ENCODE results near the gene ADD1.

The ADD1 gene

DNA sequence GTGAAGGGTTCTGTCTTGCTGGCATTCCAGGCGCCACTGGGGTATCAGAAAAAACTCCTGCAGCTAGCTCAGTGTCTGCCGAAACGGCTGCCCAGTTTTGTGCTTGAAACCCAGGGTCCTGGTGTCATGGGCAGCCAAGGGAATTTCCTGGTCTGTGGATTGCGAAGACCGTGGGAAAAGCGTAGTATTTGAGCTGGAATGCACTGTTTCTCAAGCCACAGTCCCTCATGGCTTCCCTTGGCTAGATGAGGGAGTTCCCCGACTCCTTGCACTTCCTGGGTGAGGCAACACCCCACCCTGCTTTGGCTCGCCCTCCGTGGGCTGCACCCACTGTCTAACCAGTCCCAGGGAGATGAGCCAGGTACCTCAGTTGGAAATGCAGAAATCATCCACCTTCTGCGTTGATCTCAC lies 79.5 kb downstream of the ADD1 start:
- no peak for DNase-seq

DNA sequence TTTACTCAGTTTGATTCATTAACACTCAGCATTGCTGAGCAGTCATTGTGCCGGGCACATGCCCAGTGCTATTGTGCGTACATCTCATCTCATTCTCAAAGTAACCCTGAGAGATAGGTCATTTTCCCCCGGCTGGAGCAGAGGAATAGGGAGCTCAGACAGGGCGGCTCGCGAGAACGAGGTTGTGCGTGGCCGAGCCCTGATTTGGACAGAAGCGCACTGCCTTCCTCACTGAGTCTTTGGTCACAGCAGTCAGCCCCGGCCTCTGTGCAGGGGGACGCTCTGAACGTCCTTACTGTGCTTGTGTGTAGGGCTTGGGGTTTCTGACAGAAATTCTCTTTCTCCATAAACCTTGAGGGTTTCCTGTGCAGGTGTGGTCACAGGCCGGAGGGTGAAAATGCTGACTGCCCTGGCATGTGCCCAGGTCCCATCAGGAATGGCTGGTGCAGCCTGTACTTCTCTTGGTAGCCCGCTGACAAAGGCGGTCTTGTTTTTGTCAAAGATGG lies 80.1 kb downstream of the ADD1 start:
- DNase-seq, result no peak

DNA sequence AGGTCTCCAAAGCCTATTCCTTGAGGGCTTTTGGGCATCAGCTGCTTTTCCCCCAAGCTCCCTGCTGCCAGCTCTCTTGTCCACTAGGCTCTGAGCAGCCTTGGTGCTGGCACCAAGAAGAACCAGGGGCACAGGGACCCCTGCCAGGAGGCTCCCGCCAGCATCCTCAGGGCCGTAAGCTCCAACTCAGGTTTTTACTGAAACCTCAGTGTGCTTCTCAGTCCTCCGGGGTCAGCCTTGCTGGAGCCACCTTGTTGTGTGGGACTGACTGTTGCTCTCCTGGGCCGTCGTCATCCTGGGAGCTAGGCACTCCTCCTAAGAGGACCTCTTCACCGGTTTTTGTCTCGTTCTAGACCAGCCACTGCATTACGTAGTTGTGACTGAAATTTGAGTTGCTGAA lies 80.6 kb downstream of the ADD1 start:
- no peak for DNase-seq

DNA sequence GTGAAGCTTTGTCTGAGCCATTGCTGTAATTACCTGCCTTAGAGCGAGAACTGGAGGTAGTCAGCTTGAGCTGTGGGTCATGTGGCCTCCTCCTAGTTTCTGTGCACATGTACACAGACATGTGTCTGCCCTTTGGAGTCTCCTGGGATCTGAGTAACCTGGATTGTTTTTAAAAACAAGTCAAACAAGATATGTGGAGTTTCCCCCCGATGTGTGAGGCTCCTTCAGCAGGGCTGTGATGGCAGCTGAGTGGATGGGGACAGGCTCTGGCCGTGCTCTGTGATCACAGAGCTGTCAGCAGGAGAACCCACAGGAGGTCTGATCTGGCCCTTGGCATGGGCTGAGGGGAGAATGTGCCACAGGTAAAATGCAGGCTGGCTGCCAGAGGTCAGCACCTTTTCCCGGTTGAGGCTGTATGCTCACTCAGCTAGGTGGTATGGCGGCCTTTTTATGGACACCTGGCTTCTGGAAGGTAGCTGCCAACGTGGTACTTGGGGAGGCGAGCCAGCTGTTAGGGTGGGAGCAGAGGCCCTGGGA lies 81.2 kb downstream of the ADD1 start:
- no peak for DNase-seq

DNA sequence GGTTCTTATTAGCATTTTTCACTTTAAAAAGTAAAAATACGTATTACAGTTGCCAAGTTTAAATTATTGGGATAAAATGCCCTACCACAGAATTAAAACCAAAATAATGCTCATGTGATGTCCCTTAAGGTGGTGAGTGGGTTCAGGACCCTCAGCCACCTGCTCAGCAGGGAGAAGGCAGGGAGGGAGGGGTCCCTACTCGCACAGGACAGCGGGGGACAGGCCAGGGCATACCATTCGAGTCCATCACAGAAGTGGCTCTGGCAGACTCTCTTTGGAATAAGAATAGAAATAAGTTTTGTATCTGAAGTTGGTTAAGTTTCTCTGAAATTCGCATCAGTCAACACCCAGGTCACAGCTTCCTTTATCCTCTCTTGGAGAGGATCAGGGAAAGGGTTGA lies 81.9 kb downstream of the ADD1 start:
- DNase-seq, result no peak

DNA sequence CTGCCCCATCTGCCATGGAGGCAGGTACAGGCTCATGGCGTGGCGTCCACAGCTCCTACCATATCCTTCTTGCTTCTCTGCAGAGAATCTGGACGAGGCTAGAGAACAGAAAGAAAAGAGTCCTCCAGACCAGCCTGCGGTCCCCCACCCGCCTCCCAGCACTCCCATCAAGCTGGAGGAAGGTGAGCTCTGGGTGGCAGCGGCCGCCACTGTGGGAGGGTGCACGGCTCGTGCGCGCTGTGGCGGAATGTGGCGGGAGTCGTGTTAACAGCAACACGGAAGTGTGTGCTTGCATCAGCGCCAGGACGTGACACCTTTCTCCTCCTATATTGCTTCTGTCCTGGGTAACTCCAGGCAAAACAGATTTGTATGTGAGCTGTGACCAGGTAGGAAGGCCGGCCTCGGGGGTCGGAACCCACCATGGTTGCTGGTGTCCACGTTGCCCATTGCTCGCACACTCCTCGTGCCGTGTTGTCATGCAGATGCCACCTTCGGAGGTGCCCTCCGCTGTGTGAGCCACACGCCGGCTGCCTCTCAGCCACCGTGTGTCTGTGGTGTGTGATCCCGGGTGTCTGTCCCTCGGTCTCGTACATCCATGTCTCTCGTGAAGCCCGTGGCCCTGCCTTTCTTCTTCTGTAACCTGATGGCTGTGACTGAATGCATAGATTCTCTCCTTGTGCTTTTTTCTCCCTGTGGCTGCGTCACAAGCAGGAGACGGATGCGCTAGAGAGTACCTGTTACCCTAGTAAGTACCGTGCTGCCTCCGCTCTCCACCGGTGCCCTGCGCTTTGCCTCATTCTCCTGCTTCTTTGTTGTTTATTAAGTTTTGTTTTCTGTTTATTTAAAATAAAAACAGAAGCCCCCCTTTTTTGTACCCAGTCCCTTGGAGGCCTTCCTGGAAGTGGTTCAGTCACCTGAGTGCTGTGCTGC lies 82.6 kb downstream of the ADD1 start:
- DNase-seq, result no peak

DNA sequence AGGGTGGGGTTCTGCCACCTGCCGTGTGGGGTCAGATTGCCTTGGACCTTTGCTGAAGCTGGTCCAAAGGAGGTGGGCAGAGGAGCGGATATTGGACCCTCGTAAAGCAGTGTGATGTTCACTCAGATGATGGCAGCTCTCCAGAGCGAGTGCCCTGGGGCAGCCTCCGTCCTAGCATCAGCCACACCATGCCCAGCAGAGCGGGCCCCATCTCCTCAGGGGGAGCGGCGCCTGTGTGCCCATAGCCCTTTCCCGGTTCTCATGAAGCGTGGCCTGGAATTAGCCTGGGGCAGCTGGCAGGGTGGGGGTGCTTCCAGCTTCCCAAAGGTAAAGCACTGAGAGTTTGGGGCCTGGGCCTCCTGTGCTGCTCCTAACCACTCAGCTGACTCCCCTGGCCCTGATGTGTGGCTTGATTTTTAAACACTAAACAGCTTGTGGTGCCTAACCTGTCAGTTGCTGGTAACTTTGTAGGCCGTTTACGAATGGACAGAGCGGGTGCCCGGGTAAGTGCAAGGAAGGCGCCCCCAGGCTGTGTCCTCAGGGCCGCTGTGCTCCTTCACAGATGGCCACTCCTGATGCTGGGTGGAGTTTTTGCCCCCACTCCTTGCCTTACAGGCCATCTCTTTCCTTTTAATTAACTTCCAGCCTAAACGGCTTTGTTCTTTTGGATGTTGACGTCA lies 83.5 kb downstream of the ADD1 start:
- no peak for DNase-seq

DNA sequence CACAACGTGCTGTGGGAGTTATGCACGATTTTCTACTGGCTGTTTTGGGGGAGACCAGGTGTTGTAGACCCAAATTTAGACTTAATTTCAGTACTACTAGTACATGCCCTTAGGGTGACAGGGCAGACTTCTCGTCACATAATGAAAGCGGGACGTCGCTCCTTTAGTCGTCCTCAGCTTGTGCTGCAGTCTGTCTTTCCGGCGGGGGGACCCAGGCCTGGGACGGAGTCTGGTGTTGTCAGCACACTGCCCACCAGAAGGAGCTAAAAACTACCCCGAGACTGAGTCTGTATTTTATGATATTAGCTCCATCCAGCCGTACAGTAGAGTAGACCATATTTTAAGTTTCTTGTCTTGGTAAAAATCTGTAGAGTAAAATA lies 84.0 kb downstream of the ADD1 start:
- DNase-seq, result no peak

DNA sequence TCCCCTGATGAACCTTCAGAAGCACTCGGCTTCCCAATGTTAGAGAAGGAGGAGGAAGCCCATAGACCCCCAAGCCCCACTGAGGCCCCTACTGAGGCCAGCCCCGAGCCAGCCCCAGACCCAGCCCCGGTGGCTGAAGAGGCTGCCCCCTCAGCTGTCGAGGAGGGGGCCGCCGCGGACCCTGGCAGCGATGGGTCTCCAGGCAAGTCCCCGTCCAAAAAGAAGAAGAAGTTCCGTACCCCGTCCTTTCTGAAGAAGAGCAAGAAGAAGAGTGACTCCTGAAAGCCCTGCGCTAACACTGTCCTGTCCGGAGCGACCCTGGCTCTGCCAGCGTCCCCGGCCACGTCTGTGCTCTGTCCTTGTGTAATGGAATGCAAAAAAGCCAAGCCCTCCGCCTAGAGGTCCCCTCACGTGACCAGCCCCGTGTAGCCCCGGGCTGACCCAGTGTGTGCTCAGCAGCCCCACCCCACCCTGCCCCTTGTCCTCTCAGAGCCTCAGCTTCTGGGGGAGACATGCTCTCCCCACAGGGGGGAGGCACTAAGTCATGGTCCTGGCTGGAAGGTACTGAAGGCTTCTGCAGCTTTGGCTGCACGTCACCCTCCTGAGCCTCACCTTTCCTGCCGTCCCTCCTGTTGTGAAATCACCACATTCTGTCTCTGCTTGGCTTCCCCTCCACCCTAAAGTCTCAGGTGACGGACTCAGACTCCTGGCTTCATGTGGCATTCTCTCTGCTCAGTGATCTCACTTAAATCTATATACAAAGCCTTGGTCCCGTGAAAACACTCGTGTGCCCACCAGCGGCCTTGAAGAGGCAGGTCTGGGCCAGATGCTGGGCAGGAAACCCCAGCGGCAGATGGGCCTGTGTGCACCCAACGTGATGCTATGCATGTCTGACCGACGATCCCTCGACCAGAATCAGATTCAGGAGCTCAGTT lies 84.9 kb downstream of the ADD1 start:
- DNase-seq, result no peak

DNA sequence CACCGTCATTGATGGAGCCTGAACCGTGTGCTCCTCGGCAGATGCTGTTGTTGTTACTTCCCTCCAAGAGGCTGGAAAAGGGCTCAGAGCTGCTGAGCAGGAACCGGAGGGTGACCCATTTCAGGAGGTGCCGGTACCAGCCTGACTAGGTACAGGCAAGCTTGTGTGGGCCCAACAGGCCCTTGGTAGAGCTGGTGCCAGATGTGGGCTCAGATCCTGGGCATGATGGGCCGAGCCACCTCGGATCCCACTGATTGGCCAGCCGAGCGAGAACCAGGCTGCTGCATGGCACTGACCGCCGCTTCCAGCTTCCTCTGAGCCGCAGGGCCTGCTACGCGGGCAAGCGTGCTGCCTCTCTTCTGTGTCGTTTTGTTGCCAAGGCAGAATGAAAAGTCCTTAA lies 85.8 kb downstream of the ADD1 start:
- no peak for DNase-seq

DNA sequence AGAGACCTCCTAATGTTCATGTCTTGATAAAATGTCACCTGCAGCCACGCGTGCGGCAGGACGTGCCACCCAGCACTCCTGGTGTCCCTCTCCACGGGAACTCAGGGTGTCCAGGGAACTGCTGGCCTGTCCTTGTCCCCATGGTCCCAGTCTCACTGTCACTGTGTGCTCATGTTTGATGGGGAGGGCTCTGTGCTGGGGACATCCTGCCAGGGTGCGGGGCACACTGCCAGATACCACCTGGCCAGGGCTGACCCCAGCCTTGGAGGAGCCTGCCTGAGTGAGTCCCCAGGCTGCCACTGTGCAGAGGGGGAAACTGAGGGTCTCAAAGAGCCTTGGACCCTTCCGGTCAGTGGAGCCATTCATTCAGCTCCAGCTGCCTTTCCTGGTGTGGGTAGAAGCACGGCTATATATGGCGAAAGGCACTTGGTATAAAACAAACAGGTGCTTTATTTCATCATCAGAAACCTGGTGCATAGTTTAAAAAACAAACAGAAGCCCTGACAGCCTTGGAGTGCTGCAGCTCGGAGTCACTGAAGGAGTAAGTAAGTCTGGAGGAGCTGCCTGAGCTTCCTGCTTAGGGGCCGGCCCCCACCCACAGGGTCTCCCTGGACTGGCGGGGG lies 86.6 kb downstream of the ADD1 start:
- DNase-seq, result no peak

DNA sequence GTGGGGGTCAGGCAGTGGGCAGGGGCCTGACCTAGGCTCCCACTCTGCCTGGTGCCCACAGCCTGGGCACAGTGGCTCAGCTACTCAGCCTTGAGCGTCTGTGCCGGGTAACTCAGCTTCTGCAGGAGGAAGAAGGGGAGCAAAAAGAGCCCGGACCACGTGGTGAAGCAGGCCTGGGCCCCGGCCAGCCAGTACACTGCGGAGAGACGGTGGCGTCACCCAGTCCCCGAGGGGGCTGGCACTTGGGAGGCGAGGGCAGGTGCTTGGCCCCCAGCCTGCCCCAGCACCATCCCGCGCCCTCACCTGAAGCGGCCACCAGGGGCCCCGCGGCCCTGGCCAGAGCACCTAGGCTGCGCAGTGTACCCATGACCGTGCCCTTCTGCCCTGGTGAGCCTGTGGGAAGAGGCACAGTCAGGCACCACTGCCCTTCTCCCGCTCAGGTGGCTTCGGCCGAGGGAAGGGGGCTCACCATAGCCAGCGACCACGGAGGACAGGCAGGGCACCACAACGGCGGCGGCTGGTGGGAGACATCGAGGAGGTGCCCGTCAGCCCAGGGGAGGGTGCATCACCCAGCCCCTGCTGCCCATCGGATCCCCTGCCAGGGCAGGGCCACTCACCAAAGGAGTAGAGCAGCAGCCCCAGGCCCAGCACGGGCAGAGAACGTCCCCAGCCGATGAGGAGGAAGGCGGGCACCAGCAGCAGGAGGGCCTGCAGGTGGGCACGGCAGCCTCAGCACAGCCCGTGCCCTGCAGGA lies 87.3 kb downstream of the ADD1 start:
- DNase-seq, result no peak

DNA sequence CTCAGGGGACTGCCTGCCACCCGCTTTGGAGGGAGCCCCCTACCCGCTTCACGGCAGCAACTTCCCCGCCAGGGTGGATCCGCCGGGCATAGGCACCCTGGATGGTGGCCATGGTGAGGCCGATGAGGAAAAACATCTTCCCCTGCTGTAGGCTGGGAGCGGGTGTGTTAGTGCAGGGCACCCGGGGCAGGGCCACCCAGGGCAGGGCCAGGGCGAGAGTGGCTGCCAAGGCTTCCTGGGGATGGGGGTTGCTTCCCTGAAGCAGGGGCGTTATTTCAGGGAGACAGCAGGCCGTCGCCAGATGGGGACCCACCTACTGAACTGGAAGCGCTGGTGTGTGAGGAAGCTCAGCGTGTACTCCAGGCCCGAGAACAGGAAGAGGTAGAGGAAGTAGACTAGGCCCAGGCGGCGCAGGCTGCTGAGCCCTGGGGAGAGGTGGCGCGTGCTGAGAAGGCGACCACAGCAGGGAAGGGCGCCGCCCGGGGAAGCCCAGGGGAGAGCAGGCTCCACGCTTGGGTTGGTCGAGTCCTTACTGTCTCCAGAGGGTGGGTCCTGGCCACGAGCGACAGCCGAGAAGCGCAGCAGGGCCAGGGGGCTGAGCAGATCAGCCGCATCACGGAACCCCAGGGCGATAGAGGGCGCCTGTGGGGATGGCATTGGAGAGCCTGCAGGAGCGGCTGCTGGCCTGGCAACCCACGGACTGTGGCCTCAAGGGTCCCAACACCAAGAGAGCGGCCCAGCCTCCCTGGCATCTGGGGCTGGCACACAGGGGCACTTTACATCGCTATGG lies 88.1 kb downstream of the ADD1 start:
- no peak for DNase-seq

DNA sequence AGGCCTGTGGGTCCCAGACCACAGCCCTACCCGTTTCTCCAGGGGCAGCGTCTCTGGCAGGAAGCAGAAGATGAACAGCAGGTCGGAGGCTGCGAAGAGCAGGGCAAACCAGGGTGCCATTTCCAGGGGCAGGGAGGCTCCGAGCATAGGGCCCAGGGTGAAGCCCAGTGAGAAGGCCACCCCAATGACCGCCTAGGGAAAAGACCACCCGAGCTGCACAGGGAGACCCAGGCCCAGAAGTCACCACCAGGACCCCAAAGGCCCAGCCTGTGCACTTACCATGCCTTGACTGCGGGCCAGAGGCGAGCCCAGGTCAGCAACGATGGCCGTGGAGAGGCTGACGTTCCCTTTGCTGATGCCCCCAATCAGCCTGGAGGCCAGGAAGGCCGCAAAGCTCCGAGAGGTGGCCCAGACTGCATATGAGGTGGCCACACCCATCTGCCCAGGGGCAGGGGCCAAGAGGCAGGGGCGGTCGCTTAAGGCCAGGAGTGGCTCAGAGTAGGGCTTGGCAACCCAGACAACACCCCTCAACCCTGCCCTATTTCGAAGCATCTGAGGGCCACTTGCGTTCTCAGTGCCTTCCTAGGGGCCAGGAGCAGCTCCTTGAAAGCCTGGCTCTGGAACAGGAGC lies 88.8 kb downstream of the ADD1 start:
- DNase-seq, result no peak

DNA sequence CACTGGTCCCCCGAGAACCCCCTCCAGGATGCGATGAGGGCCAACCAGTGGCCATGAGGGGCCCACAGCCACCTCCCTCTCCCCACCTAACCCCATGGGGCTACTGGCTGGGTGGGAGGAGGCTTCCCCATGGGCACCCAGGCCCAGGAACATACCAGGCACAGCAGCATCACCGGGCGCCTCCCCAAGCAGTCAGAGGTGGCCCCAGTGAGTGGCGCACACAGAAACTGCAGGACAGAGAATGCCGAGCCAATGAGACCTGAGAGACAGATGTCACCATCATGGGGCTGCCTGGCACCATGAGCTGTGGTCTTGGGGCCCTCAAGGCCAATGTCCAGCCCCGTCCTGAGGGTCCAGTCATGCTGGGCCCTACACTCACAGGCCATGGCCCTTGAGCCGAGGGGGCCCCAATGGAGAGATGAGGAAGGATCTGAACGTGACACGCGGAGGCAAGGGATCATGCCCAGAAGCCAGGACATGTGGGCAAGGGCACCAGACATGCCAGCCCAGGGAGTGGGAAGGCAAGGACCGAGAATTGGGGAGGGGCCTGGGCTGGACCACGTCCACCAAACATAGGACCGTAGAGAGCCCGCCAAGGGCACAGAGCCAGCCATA lies 89.4 kb downstream of the ADD1 start:
- no peak for DNase-seq

DNA sequence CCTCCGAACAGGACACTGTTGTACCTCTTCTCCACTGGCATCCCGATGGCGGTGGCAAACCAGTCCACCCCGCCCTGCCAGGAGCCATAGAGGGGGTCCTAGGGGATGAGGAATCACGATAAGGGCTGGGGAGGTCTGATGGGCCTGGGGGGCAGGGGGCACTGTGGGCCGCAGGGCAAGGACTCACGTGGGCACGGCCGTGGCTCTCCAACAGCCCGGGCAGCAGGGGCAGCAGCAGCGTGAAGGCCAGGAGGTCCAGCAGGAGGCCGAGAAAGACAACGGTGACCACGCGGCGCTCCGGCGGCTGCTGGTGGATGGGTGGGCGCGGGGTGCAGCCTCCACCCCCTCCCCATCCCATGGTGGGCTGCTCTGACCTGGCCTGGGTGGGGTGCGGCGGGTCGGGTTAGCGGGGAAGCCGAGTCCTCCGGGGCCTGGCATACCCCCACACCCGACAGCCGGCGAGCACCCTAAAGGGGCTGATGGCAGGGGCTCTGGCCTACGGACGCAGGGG lies 90.0 kb downstream of the ADD1 start:
- no peak for DNase-seq

DNA sequence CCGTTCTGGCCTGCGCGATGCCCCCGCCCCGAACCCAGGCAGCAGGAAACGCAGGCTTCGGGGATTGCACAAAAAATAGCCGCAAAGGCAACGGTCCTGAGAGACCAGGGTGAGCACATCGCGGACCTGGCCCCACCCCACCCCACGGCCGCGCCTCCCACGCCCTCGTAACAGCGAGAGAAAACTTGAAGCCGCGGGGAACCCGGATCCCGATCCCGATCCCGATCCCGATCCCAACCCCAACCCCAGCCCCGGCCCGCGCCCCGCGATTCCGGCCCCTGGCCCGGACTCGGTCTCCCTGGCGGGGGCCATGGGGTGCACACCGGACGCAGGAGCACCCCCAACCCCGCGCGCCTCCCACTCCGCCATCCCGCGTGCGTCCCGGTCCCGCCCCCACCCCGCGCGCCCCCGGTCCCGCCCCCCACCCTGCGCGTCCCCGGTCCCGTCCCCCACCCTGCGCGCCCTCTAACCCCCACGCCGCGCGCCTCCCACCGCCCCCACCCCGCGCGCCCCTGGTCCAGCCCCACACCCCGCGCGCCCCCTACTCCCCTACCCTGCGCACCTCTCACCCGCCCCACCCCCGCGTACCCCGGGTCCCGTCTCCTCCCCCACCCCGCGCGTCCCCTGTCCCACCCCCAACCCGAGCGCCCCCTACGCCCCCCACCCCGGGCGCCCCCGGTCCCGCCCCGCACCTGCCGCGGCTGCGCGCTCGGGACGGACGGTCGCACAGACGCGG lies 90.6 kb downstream of the ADD1 start:
- peak; percentile 56 for DNase-seq
